RWPE2 (cell line): ENCODE data around the gene CMIP.

Source experiments
- ATAC-seq: fragments of 200-7000 bp; cut with Tn5 transposase; 3 replicates; pipeline ENCODE4 v1.9.1; 2021; ENCODE audit warnings: low read depth
- DNase-seq: peaks from one replicate; pipeline ENCODE4 v3.0.0-alpha.2; 2020; ENCODE audit warnings: low spot score
- H3K27ac ChIP-seq: fragments of 450-650 bp; 2 replicates; pipeline ENCODE4 v1.5.1; 2017; ENCODE audit warnings: mild to moderate bottlenecking; ENCODE audit not compliant: poor library complexity, severe bottlenecking
- H3K27me3 ChIP-seq: fragments of 250-450 bp; sonication (Bioruptor Pico); 2 replicates; pipeline ENCODE4 v1.5.1; 2021; ENCODE audit warnings: mild to moderate bottlenecking, moderate library complexity; ENCODE audit not compliant: insufficient read depth, poor library complexity, severe bottlenecking
- H3K36me3 ChIP-seq: fragments of 250-450 bp; sonication (Bioruptor Pico); 2 replicates; pipeline ENCODE4 v1.5.1; 2020; ENCODE audit warnings: low read depth, mild to moderate bottlenecking, moderate library complexity
- H3K4me1 ChIP-seq: fragments of 250-450 bp; sonication (Bioruptor Pico); 2 replicates; pipeline ENCODE4 v1.5.1; 2021; ENCODE audit warnings: mild to moderate bottlenecking, moderate library complexity; ENCODE audit not compliant: insufficient read depth, poor library complexity, severe bottlenecking
- H3K4me3 ChIP-seq: fragments of 250-450 bp; sonication (Bioruptor Pico); 2 replicates; pipeline ENCODE4 v1.5.1; 2021; ENCODE audit warnings: mild to moderate bottlenecking, moderate library complexity; ENCODE audit not compliant: severe bottlenecking
- H3K9me3 ChIP-seq: fragments of 250-450 bp; sonication (Bioruptor Pico); 2 replicates; pipeline ENCODE4 v1.5.1; 2021; ENCODE audit warnings: mild to moderate bottlenecking, moderate library complexity; ENCODE audit not compliant: severe bottlenecking
- CTCF ChIP-seq: fragments of 450-650 bp; IDR thresholded peaks from one replicate; pipeline ENCODE4 v1.5.1; 2017; ENCODE audit warnings: mild to moderate bottlenecking, moderate library complexity; ENCODE audit not compliant: poor library complexity, severe bottlenecking

The CMIP gene

GRCh38 chr16:81549547-81550431, 105.2 kb downstream of the CMIP start:
- ATAC-seq (no peak), DNase-seq (no peak)
- TF ChIP-seq CTCF = no peak
- H3K4me1 ChIP-seq = peaks cover 23% of the 10 kb centered on the region
- no peaks in the 10 kb centered on the region for H3K9me3 ChIP-seq
- H3K27ac ChIP-seq = peak overlapping the region; percentile 36
- H3K4me3 ChIP-seq = no peak overlapping the region
- no peaks in the 10 kb centered on the region for H3K27me3 ChIP-seq
- peaks cover 21% of the 10 kb centered on the region for H3K36me3 ChIP-seq

- DNase-seq = no peak
Observed at GRCh38 chr16:81550432-81550808, 105.8 kb downstream of the CMIP start.

DNA sequence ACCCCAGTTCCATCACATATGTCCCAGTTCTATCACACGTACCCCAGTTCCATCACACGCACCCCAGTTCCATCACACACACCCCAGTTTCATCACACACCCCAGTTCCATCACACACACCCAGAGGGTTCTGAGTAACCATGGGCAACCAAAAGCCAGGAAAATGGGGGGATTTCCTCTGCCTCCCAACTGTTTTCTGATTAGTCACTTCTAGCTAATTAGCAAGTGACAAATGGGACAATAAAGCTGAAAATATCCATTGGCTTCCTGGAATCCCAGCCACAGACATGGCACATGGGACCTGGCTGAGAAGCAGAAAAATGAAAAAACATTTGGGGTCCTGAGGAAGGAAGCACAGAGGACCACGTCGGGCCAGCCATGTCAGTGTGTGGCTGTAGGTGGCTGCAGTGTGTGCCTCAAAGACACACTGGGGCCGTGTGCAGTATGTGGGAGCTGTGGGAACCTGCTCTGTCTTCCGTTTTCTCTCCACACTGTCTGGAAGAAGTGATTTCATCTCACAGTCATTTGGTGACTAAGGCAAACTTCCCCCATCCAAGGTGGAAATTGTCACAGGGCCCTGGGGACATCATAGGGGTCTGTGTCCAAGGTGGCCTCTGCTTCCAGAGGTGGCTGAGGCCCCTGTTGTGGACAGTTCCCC, 106.7 kb downstream of the CMIP start:
- Histone ChIP-seq H3K9me3 (no peaks in the 10 kb centered on the region), H3K27me3 (no peaks in the 10 kb centered on the region), H3K4me3 (no peak overlapping the region), H3K4me1 (peaks cover 17% of the 10 kb centered on the region), H3K36me3 (peaks cover 12% of the 10 kb centered on the region), H3K27ac (peak overlapping the region; percentile 36)
- no peak for TF ChIP-seq CTCF
- DNase-seq (no peak), ATAC-seq (peak; percentile 48; the same call in 1 of the 3 replicates)

More at GRCh38 chr16:81550432-81550808, 105.8 kb downstream of the CMIP start:
- Histone ChIP-seq H3K9me3 (no peaks in the 10 kb centered on the region), H3K4me1 (peaks cover 17% of the 10 kb centered on the region), H3K36me3 (peaks cover 20% of the 10 kb centered on the region), H3K27ac (peak overlapping the region; percentile 36), H3K4me3 (no peak overlapping the region), H3K27me3 (no peaks in the 10 kb centered on the region)
- peak; percentile 35; the same call in 2 of the 3 replicates for ATAC-seq
- no peak for TF ChIP-seq CTCF

GRCh38 chr16:81551821-81552304, 107.3 kb downstream of the CMIP start:
- no peak for TF ChIP-seq CTCF
- Histone ChIP-seq H3K27me3 (no peaks in the 10 kb centered on the region), H3K27ac (peak overlapping the region; percentile 36), H3K4me3 (no peak overlapping the region), H3K36me3 (peaks cover 9% of the 10 kb centered on the region), H3K4me1 (peaks cover 17% of the 10 kb centered on the region), H3K9me3 (no peaks in the 10 kb centered on the region)
- no peak for ATAC-seq
- no peak for DNase-seq
